NCI-H526 (cell line): ENCODE measurements around the gene SLC11A1.

Experiments used
- DNase-seq, 2 experiments: peaks; one replicate each; lab custom pipeline; 2025; lab: John Stamatoyannopoulos, UW

Gene SLC11A1

GRCh38 chr2:218405086-218405745, 23.1 kb downstream of the SLC11A1 start:
- DNase-seq, result no peak

GRCh38 chr2:218405746-218406208, 23.7 kb downstream of the SLC11A1 start:
- DNase-seq, result peak; percentile 46 to 48

- DNase-seq, result peak; percentile 84 to 98
Observed at GRCh38 chr2:218406209-218406948, 24.3 kb downstream of the SLC11A1 start.

DNA sequence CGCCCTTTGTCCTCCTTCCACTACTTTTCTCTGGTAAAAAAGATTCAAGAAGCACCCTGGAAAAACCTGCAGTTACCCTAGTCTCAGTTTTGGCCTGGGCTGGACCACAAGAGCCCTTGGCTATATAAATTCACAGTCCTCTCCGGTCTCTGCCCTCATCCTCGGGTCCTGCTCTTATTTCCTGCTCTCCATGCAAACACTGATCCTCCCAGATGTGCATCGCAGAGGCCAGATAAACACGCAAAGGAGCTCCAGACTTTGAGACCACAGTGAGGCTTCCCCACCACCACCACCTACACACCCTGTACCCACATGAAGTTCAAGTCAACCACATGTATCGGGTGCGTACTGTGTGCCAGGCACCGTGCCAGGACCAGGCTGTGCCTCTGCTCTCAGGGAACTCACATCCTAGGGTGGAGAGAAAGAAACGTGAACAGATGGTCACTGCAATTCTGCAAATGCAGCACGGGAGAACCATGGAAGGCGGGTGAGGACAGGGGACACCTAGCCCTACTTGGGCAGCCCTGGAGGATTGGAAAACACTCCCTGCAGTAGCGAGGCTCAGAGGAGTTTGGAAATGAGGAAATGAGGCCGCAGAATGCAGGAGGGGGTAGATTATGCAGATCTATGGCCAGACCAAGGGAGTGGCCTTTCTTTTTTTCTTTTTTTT, 25.0 kb downstream of the SLC11A1 start:
- DNase-seq, result peak in 1 of 2 experiments; percentile 67

DNA sequence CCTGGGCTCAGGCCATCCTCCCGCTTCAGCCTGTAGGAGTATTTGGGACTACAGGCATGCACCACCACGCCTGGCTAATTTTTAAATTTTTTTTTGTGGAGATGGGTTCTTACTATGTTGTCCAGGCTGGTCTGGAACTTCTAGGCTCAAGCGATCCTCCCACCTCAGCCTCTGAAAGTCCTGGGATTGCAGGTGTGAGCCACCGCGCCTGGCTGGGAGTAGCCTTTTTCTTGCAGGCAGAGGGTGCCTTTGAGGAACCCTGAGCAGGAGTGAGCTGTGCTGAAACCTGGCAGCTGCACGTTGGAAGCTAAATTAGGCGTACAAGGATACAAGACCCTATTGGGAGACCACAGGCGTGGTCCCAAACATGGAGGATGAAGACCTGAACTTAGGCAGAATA, 25.6 kb downstream of the SLC11A1 start:
- DNase-seq, result no peak

GRCh38 chr2:218418321-218418716, 36.2 kb downstream of the SLC11A1 start:
- peak in 1 of 2 experiments; percentile 18 for DNase-seq

GRCh38 chr2:218418717-218419458, 36.8 kb downstream of the SLC11A1 start, which contains the start of gene VIL1:
Gene VIL1 (plus strand): TSS chr2:218419123. CDS start chr2:218423779, 4,656 bp downstream.
- DNase-seq, result peak; percentile 92 to 98

- no peak for DNase-seq
Observed at GRCh38 chr2:218419630-218420216, 37.6 kb downstream of the SLC11A1 start.

GRCh38 chr2:218421027-218421426, 39.0 kb downstream of the SLC11A1 start:
- no peak for DNase-seq

DNA sequence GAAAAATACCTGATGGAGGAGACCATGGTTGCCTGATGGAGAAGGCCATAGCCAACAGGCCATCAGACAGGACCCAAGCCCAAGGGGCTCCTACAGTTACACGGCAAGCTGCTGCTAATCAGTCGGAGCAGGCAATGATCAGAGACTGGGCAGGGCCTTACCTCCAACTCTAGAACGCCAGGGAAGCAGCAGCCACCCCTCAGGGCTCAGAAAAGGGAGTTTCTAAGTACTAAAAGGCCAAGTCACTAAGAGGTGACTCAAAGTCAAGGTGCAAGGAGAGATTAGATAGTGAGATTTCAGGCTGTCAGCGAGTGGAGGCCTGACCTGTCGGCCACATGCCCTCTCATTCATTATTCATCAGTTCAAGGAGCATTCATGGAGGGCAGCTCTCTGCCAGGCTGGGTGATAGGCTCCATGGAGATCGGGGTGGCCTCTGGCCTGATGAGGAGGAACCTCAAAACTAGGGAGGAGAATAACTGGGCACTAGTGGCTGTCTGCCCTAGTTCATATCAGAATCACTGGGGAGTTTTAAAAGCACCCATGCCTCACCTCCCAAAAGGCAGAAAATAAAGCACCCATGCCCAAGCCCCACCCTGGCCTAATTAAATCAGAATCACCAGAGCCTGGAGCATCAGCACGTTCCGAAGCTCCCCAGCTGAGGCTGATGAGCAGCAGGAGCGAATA, 40.5 kb downstream of the SLC11A1 start:
- DNase-seq, result no peak

DNA sequence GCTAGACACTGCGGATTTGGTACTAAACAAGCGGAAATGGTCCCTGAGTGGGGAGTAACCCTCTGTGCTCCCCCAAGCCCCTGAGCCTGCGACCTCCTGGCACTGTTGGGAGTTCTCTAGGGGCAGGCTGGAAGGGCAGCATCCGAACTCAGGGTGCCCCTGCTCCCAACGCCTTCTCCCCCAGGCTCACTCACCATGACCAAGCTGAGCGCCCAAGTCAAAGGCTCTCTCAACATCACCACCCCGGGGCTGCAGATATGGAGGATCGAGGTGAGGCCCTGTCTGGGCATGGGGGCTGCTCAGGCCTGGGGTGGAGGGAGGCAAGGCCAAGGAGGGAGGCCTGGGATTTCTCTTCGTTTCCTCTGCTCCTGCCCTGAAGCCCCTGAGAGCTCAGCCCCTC, 41.5 kb downstream of the SLC11A1 start:
- no peak for DNase-seq

DNA sequence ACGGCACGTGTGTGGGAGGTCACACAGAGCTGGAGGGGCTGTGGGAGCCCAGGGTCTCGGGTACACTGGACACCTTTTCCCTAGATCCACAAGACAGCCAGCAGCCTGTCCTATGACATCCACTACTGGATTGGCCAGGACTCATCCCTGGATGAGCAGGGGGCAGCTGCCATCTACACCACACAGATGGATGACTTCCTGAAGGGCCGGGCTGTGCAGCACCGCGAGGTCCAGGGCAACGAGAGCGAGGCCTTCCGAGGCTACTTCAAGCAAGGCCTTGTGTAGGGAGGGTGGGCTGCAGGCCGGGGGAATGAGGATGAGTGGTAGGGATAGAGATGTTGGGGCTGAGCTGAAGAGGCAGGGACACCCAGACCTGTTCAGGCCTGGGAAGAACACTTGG, 43.5 kb downstream of the SLC11A1 start:
- no peak for DNase-seq

- DNase-seq, result no peak
Observed at GRCh38 chr2:218427741-218428140, 45.7 kb downstream of the SLC11A1 start.

GRCh38 chr2:218428846-218429558, 46.9 kb downstream of the SLC11A1 start:
- DNase-seq, result no peak

GRCh38 chr2:218429911-218430692, 48.0 kb downstream of the SLC11A1 start:
- DNase-seq, result no peak

DNA sequence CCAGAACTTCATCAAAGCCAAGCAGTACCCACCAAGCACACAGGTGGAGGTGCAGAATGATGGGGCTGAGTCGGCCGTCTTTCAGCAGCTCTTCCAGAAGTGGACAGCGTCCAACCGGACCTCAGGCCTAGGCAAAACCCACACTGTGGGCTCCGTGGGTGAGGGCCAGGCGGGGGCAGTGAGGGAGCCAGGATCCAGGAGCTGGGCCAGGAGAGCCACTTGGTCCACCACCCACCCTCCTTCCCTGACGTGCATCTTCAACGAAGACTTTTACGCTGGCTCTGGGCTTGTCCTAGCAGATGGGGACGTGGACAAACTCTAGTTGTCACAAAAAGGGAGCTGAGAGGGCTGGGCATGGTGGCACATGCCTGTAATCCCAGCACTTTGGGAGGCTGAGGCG, 48.6 kb downstream of the SLC11A1 start:
- no peak for DNase-seq

DNA sequence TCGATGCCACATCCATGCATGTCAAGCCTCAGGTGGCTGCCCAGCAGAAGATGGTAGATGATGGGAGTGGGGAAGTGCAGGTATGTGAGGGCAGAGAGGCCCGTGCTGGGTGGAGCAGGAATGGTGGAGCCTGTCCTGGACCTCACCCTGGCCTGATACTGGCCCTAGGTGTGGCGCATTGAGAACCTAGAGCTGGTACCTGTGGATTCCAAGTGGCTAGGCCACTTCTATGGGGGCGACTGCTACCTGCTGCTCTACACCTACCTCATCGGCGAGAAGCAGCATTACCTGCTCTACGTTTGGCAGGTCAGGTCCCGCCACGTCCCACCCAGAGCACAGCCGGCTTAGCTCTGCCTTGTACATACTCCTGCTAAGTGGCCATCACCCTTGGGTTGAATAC, 49.8 kb downstream of the SLC11A1 start:
- DNase-seq, result no peak

- DNase-seq, result no peak
Observed at GRCh38 chr2:218432676-218433365, 50.7 kb downstream of the SLC11A1 start.

- DNase-seq, result no peak
Observed at GRCh38 chr2:218434456-218434855, 52.4 kb downstream of the SLC11A1 start.
